ENCODE results near the gene OTUB2. TPM values are rescaled to one million over a fixed set of nuclear protein-coding genes. Genes with fewer than 3 reads are reported as not detected.

The OTUB2 gene
- total RNA-seq, 1 donor from 2014 or later: 6.8 TPM

DNA sequence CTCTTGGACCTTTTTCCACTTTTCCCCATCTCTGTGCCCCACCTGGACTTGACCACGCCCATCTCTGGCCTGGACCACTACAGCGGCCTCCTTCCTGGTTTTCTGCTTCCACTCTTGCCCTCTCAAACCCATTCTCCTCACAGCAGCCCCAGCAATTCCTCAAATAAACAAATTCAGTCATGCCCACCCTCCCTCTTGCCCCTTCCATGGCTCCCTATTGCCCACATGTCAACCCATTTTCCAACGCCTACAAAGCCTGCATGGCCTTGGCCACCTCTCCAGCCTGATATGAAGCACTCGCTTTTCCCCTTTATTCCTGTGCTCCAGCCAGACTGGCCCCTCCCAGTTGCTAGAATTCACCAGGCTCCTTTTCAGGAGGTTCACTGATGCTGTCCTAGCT is 5.9 kb upstream of the OTUB2 start:
- no peak overlapping the region for H3K4me3 ChIP-seq
- H4K20me1 ChIP-seq (ENCODE audit: low read depth): no peaks in the 10 kb centered on the region
- no peak overlapping the region for H3K9ac ChIP-seq
- no peak overlapping the region for H3K4me2 ChIP-seq
- H3K36me3 Mint-ChIP-seq: no peaks in the 10 kb centered on the region
- peaks cover 21% of the 10 kb centered on the region for H3F3A ChIP-seq (ENCODE audit: low read depth)
- peaks cover 38% of the 10 kb centered on the region for H3K4me1 ChIP-seq
- no peaks in the 10 kb centered on the region for H3K36me3 ChIP-seq
- H3K4me3 Mint-ChIP-seq: no peak overlapping the region
- H3K9me3 ChIP-seq (ENCODE audit: low read depth): no peaks in the 10 kb centered on the region
- no peak overlapping the region for H2AFZ ChIP-seq (replicated peaks)
- no peaks in the 10 kb centered on the region for H3K27me3 ChIP-seq
- H3K9me3 Mint-ChIP-seq: no peaks in the 10 kb centered on the region
- no peaks in the 10 kb centered on the region for H3K79me2 ChIP-seq (ENCODE audit: low read depth)
- peaks cover 42% of the 10 kb centered on the region for H3K4me1 Mint-ChIP-seq
- DNase-seq (ENCODE audit: low spot score): no peak
- no peak overlapping the region for H3K27ac ChIP-seq
- no peak for TF ChIP-seq CTCF (IDR thresholded peaks at IDR 0.05)
- no peak for TF ChIP-seq EZH2phosphoT487 (IDR thresholded peaks at IDR 0.05)
- TF ChIP-seq EZH2 (IDR thresholded peaks at IDR 0.05): no peak
- peak overlapping the region; percentile 61 for H3K27ac Mint-ChIP-seq
- H3K27me3 Mint-ChIP-seq (ENCODE audit: insufficient read depth, low read depth): peaks cover 15% of the 10 kb centered on the region

DNA sequence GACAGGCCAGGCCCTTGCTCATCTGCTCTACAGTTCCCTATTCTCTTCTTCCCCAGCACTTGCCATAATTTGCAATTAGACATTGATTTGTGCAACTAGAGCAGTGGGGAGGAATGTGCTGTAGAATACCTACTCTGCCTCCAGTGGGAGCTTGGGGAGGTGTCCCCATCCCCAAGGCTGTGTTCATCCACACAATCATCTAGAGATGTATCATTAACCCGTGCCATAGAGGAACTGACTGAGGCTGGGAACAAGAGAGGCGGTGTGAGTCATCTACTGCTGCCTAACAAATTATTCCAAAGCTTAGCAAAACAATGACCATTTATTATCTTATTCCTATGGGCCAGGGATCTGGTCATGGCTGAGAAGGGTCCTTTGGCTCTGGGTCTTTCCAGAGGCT is 5.1 kb upstream of the OTUB2 start:
- TF ChIP-seq EZH2phosphoT487 (IDR thresholded peaks at IDR 0.05) (no peak), EZH2 (IDR thresholded peaks at IDR 0.05) (no peak), CTCF (IDR thresholded peaks at IDR 0.05) (no peak)
- H3K4me3 Mint-ChIP-seq: peak overlapping the region; percentile 3
- Histone ChIP-seq H3K4me2 (no peak overlapping the region), H3K4me3 (no peak overlapping the region), H3F3A (ENCODE audit: low read depth) (peaks cover 21% of the 10 kb centered on the region), H3K27me3 (no peaks in the 10 kb centered on the region), H4K20me1 (ENCODE audit: low read depth) (no peaks in the 10 kb centered on the region), H3K9ac (no peak overlapping the region), H3K9me3 (ENCODE audit: low read depth) (no peaks in the 10 kb centered on the region), H3K79me2 (ENCODE audit: low read depth) (no peaks in the 10 kb centered on the region), H3K36me3 (no peaks in the 10 kb centered on the region), H3K27ac (no peak overlapping the region), H3K4me1 (peaks cover 38% of the 10 kb centered on the region), H2AFZ (replicated peaks) (no peak overlapping the region)
- no peaks in the 10 kb centered on the region for H3K9me3 Mint-ChIP-seq
- no peak overlapping the region for H3K27ac Mint-ChIP-seq
- no peaks in the 10 kb centered on the region for H3K36me3 Mint-ChIP-seq
- peaks cover 46% of the 10 kb centered on the region for H3K4me1 Mint-ChIP-seq
- H3K27me3 Mint-ChIP-seq (ENCODE audit: insufficient read depth, low read depth): peaks cover 13% of the 10 kb centered on the region
- DNase-seq (ENCODE audit: low spot score): no peak

DNA sequence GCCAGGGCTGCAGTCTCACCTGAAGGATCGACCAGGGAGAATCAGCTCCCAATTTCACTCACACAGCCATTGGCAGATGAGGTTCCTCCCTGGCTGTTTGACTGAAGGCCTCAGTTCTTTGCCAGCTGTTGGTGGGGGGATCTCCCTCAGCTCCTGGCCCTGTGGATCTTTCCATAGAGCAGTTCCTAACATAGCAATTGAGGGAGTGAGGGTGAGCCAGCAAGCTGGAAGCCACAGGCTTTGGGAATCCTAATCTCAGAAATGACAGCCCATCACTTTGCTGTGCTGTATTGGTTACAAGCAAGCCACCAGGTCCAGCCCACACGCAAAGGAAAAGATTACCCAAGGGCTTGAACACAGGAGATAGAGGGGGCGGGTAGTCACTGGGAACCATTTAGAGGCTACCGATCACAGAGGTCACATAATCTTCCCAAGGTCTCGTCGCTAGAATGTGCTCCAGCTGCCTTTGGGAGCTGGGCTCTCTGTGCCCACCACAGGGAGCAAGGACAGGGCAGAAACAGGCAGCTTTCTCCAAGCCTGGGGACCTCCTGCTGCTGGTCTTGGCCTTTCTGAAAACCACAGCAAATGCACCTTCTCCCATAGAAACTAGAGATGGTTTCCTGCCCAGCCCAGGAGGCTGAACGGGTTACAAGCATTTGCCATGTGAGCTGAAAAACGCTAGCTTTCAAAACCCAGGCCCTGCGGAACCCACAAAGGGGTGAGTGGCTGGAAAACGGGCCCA is 4.6 kb upstream of the OTUB2 start:
- H3K4me2 ChIP-seq: peak overlapping the region; percentile 66
- no peaks in the 10 kb centered on the region for H3K27me3 ChIP-seq
- no peak overlapping the region for H2AFZ ChIP-seq (replicated peaks)
- H3K4me3 ChIP-seq: no peak overlapping the region
- Mint-ChIP-seq H3K4me1 (peaks cover 47% of the 10 kb centered on the region), H3K9me3 (no peaks in the 10 kb centered on the region), H3K27ac (peak overlapping the region; percentile 81), H3K27me3 (ENCODE audit: insufficient read depth, low read depth) (peaks cover 13% of the 10 kb centered on the region), H3K36me3 (no peaks in the 10 kb centered on the region), H3K4me3 (no peak overlapping the region)
- H3K79me2 ChIP-seq (ENCODE audit: low read depth): no peaks in the 10 kb centered on the region
- TF ChIP-seq EZH2phosphoT487 (IDR thresholded peaks at IDR 0.05): no peak
- TF ChIP-seq EZH2 (IDR thresholded peaks at IDR 0.05): no peak
- no peak for TF ChIP-seq CTCF (IDR thresholded peaks at IDR 0.05)
- no peaks in the 10 kb centered on the region for H3K36me3 ChIP-seq
- H3F3A ChIP-seq (ENCODE audit: low read depth): peaks cover 21% of the 10 kb centered on the region
- H3K9ac ChIP-seq: no peak overlapping the region
- peaks cover 35% of the 10 kb centered on the region for H3K4me1 ChIP-seq
- H4K20me1 ChIP-seq (ENCODE audit: low read depth): no peaks in the 10 kb centered on the region
- H3K9me3 ChIP-seq (ENCODE audit: low read depth): no peaks in the 10 kb centered on the region
- no peak for DNase-seq (ENCODE audit: low spot score)
- H3K27ac ChIP-seq: no peak overlapping the region
